HG02798 (cell line): ENCODE data around the gene GAS2.

Experiments
- ATAC-seq: cut with Tn5 transposase; IDR thresholded peaks from one replicate; pipeline ENCODE4 v1.9.1; 2021; ENCODE audit warnings: mild to moderate bottlenecking; ENCODE audit not compliant: unreplicated experiment, poor library complexity

The GAS2 gene

DNA sequence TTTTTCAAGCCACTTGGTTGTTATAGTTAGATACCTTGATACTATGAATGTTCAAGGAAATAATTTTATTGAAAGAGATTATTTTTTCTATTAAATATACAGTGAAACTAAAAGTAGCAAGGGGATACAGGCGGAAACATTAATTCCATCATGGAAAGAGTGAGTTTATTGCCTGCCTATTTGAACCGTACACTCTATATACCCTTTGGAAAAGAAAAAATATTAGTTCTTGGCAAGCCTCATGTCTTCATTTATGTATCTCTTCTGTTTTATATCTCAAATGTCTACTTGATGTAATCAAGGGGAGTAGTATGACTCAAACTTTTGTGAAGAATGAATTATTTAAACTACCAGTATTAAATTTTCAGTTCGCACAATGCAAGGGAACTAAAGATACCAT is 54.0 kb downstream of the GAS2 start:
- ATAC-seq: no peak

- ATAC-seq: no peak
Measured at GRCh38 chr11:22723274-22723673, 56.9 kb downstream of the GAS2 start.

DNA sequence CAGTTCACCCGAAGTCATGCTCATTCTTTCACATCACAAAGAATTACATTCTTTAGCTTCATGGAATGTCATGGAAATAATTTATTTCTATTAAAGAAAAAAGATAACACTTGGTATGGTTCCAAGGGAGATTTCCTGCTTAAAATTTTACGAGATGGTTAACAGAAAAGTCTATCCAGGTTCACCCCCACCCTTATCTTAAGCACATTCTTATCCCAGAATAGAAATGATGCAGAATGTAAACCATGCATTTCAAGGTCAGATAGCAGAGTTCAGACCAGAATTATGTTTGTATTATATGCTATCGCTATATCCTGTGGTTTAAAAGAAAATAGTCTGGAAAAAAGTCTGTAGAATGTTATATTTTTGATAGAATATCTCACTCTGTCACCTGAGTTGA is 58.7 kb downstream of the GAS2 start:
- no peak for ATAC-seq

DNA sequence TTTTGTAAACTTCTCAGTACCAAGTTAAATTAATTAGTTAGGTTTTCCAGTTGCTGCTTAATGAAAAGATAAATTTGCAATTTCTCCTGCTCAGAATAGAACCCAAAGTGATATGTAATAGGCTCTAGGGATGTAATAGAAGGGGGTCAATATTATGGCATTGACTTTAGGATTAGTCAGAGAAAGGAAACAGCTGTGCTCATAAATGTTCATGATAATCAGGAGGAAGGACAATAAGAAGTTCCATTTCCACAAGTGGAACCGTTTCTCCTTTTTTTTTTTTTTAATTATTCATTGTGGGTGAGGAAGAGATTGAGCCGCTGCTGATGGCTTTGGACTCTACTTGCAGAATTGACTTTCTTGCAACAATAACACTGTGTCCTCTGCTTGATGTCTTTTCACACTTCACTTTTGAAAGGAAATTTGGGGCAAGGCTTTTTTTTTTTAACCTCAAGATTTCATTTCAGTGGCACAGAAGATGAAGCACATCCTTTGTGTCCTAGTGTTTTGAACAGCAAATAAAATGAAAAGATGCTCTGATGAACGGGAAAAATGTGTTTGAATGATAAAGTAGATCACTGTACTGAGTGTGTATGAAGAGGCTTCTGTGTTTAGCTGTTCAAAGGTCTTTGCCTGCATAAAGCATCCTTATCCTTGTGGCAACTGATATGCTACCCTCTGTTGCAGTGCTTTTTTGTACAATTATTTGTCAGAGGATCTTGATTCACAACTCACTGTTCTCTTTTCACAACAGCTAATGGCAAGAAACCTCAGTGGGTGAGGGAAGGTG is 62.4 kb downstream of the GAS2 start:
- no peak for ATAC-seq

DNA sequence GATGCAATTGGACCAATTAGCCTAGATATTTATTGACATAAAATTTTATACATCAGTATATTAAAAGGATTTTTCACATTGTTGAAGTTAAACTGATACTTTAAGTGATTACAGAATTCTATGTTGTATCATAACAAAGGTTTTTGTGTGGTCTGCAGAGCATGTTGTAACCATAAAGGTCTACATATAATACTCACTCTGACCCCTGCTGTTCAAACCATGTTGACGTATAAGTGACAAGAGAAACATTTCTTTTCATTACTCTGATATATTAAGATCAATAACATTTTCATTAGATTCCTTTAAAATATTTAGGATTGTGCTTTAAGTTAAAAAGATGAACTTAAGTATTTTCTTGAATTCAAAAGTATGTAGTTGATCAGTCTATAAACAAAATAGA is 63.9 kb downstream of the GAS2 start:
- peak; percentile 60 for ATAC-seq

DNA sequence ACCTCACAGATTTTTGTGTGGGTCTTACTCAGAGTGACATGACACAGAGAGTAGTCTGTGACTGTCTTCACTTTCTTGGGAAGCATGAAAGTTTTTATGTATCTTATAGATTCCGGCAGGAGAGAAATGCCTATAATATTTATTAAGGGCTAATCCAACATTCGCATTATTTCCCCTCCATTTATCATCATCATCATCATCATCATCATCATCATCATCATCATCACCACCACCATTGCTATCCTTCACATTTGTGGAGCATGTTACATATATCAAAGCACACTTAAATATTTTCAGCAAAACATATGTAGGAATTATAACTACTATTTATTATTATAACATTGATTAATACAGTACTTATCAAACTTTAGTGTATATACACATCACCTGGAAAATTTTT is 66.2 kb downstream of the GAS2 start:
- no peak for ATAC-seq

DNA sequence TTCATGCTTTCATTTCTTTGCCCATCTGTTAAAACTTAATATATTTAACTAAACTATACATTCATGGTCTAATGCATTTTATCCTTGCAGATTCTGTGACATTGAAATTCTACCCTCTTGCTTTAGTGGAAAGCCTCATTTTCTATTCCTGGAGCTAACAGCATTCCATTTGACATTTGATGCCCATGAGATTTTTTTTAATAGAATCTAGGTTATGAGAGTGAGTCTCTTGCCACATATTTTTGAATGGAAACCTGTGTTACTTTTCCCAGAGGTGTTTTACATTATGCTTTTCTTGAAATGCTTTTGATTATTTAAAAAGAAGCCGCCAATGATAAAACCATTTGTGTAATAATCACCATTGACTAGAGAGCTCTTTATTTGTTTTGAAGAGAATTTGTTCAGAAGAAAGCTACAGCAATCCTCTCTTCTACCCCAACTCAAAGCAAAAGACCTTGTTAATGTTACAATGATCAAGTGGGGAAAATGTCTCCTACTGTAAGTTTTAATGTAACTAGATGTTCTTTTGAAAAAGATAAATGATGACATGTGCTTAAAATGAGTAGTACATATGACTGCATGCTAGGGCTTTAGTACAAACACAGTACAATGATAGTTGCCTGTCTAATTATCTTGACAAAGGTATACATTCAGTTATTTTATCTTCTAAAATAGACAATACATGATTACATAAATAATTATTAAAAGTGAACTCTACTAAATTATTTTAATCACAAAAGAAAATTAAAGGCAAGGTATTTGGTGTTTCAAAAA is 67.3 kb downstream of the GAS2 start:
- no peak for ATAC-seq

DNA sequence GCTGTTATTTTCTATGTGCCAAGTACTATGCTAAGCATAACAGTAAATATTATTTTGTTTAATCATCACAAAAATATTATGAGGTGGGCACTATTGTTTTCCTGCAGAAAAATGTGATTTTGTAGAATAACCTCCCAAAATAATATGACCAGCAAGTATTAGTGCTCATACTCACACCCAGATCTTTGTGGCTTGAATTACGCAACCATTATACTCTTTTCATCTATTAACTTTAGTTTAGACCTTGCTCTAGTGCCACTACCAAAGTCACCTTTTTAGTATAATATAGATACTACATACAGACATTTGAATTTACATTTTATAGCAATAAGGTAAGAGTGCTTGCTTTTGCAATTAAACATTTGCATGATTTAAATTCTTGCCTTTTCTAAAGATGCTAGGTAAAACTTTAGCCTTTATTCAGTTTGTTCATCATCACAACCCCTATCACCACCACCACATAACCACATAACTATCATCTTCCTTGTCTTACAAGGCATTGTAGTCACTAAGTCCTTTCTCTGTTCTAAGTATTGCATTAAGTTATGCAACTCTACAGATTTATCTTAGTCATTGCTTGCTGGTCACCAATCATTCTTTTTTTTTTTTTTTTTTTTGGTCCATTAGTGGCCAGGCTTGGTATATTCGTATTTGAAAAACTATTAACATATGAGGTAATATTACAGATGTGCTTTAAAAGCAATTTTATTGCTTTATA is 68.4 kb downstream of the GAS2 start:
- ATAC-seq: no peak

DNA sequence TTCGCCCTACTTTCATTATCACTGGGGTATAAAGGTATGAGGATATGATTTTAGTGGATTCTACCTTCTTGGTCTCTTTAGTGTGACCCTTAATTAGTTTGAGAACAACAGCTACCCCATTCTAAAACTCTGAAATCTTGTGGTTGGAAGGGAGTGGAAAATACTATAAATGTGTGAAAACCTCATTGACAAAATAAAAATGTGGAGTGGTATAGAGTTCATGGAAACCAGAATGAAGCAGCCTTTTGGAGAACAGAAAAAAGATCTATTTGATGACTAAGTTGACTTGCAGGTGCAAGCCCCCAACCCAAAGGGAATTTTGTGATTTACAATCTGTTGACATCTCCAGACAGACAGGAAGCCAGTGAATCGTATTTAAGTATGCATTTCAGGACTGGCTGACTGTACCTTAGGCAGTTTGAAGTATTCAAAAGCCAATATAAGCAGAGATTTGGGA is 75.8 kb downstream of the GAS2 start:
- no peak for ATAC-seq

DNA sequence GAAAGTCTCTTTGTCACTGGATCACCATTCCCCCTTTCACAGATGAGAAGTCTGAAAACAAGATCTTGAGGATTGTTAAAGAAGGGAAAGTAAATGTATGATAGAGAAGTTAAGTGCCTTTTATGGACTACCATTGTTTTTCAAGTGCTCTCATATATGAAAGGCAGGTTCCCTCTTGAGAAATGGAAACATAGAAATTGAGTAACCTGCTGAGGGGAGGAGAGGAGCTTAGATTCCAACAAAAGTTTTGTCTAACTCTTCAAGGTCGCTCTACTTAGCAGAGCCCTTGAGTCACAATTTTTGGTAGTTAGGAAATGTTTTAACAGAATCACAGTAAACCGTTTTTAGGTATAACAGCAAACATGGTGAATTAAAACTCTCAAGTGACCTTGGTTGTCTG is 83.1 kb downstream of the GAS2 start:
- no peak for ATAC-seq

GRCh38 chr11:22752908-22753310 is 86.5 kb downstream of the GAS2 start:
- ATAC-seq: no peak

- no peak for ATAC-seq
Measured at GRCh38 chr11:22753416-22753815, 87.0 kb downstream of the GAS2 start.

- no peak for ATAC-seq
Measured at GRCh38 chr11:22761066-22761465, 94.7 kb downstream of the GAS2 start.

GRCh38 chr11:22763166-22763565 is 96.8 kb downstream of the GAS2 start:
- ATAC-seq: no peak

GRCh38 chr11:22764735-22765134 is 98.3 kb downstream of the GAS2 start:
- no peak for ATAC-seq

- ATAC-seq: no peak
Measured at GRCh38 chr11:22768281-22768680, 101.9 kb downstream of the GAS2 start.

DNA sequence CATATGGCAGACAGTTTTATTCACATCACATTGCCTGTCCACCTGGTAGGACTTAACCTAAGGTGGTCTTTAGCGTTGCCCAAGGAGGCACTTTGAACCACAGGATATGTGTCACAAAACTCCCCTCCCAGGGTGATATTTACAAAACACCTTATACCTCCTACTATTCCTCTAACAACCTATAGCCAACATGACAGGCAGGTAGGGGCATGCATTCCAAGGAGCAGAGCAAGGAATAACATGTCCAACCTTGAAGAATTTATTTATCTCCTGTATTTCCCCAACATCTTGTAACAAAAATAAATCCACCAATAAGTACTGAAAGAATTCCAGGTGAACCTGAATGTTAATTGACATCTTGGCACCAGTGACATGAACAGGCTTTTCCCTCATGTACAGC is 102.7 kb downstream of the GAS2 start:
- no peak for ATAC-seq

DNA sequence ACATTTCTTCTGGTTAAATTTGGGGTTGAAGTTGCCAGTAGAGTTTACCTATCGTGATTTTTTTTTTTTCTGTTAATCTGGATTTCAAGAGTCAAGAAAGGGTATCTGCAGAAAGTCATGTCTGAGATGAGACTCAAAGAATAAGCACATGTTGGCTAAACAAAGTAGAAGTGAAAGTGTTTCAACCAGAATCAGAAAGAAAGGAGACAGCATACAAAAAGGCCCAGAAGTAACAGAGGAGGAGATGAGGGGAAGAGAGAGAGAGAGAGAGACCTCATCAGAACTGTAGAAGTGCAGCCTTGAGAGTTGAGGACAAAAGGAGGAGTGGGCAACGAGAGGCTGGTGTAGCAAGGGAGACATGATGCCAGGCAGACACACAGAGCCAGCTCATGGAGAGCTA is 108.3 kb downstream of the GAS2 start:
- peak; percentile 85 for ATAC-seq

DNA sequence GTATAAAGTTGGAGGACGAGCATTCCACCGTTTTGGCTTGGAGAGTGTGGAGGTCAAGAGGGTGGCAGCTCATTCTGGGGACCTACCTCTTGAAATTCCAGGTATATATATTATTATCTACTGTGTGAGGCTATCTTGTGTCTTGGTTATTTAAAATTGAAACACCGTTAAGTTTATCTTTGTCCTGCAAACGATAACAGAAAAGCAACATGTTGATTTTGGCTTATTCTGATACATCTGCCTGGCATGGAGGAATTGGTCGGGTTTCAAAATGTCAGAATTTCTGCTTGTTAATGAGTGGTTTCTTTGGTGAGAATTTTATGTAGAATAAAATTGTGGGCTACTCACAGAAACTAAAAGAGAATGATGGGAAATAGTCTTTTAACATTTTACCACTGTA is 108.8 kb downstream of the GAS2 start:
- ATAC-seq: no peak

DNA sequence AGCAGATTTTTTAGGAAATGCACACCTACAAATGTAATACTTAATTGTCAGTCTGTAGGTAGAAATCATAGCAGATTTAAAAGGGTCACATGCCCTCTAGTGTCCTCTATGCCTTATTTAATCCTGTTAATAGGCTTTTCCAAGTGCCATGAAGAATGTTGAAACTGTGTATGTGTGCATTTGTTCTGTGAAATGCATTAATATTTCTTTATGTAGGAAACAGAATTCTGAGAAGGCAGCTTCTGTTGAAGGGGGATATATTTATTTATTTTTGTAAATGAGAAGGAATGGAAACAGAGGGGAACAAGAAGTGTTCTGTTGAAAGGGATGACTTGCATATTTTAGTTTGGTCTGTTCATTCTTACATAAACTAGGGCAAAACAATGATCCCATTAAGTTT is 112.2 kb downstream of the GAS2 start:
- no peak for ATAC-seq

DNA sequence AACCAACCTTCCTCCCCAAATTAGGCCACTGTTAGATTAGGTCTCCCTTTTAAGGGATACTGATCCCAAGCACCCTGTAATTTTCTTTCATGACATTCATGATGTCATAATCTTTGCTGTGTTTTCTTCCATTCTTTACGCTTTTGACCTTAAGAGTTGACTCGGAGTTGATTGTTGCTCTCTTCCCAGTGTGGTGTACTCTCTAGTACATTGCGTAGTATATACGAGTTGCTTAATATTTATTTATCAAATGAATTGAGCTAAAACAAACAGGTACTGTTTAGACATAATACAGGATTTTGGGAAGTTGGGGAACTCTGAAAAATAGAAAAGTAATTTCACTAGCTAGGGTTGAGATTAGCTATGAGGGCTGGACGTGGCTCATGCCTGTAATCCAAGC is 113.4 kb downstream of the GAS2 start:
- ATAC-seq: no peak
